ENCODE data around the gene CDC123. TPM values are rescaled to one million over a fixed set of nuclear protein-coding genes. Genes with fewer than 3 reads are reported as not detected.

CDC123 gene
- total RNA-seq, 1 donor from 2014 or later = 88.5 TPM

GRCh38 chr10:12202226-12202625, 6.2 kb downstream of the CDC123 start:
- Histone ChIP-seq H3K4me3 (ENCODE audit: low read depth, low read length) (no peak overlapping the region), H3K27me3 (ENCODE audit: control insufficient read depth, insufficient read depth, low read length) (no peaks in the 10 kb centered on the region), H3K36me3 (ENCODE audit: control insufficient read depth, insufficient read depth, low read length) (peaks cover 12% of the 10 kb centered on the region)
- DNase-seq (ENCODE audit: low read depth) (no peak), FAIRE-seq (no peak)
- TF ChIP-seq CTCF (IDR thresholded peaks at IDR 0.05; ENCODE audit: insufficient read depth, low read length, severe bottlenecking) = no peak

- TF ChIP-seq CTCF (IDR thresholded peaks at IDR 0.05; ENCODE audit: insufficient read depth, low read length, severe bottlenecking) = no peak
- FAIRE-seq (no peak), DNase-seq (ENCODE audit: low read depth) (no peak)
- no peak overlapping the region for H3K4me3 ChIP-seq (ENCODE audit: low read depth, low read length)
- no peaks in the 10 kb centered on the region for H3K27me3 ChIP-seq (ENCODE audit: control insufficient read depth, insufficient read depth, low read length)
- H3K36me3 ChIP-seq (ENCODE audit: control insufficient read depth, insufficient read depth, low read length) = peaks cover 13% of the 10 kb centered on the region
Observed at GRCh38 chr10:12205082-12205481, 9.1 kb downstream of the CDC123 start.

DNA sequence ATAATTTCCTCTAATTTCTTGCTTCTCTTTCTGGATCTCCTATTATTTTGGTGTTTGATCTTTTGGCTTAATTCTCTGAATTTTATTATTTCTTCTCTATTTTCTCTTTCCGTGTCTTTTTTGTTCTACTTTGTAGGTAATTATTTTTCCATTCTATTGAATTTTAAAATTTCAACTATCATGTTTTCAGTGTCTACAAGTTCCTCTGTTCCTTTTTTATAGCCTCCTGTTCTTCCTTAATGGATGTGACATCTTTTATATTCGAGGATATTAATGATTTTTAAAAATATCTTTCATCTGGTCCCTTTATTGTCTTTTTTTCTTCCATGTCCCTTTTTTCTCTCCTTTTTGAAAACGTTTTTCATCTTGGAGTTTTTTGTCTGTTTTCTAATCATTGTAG, 11.1 kb downstream of the CDC123 start:
- TF ChIP-seq CTCF (IDR thresholded peaks at IDR 0.05; ENCODE audit: insufficient read depth, low read length, severe bottlenecking) = no peak
- no peak for FAIRE-seq
- peaks cover 14% of the 10 kb centered on the region for H3K36me3 ChIP-seq (ENCODE audit: control insufficient read depth, insufficient read depth, low read length)

GRCh38 chr10:12208460-12208859, 12.5 kb downstream of the CDC123 start:
- TF ChIP-seq CTCF (IDR thresholded peaks at IDR 0.05; ENCODE audit: insufficient read depth, low read length, severe bottlenecking) = no peak
- no peak for DNase-seq (ENCODE audit: low read depth)
- FAIRE-seq = no peak
- no peaks in the 10 kb centered on the region for H3K27me3 ChIP-seq (ENCODE audit: control insufficient read depth, insufficient read depth, low read length)
- no peak overlapping the region for H3K4me3 ChIP-seq (ENCODE audit: low read depth, low read length)
- H3K36me3 ChIP-seq (ENCODE audit: control insufficient read depth, insufficient read depth, low read length) = peaks cover 7% of the 10 kb centered on the region

More for the DNA sequence above, 11.1 kb downstream of the CDC123 start:
- no peaks in the 10 kb centered on the region for H3K27me3 ChIP-seq (ENCODE audit: control insufficient read depth, insufficient read depth, low read length)
- no peak for DNase-seq (ENCODE audit: low read depth)
- no peak overlapping the region for H3K4me3 ChIP-seq (ENCODE audit: low read depth, low read length)

DNA sequence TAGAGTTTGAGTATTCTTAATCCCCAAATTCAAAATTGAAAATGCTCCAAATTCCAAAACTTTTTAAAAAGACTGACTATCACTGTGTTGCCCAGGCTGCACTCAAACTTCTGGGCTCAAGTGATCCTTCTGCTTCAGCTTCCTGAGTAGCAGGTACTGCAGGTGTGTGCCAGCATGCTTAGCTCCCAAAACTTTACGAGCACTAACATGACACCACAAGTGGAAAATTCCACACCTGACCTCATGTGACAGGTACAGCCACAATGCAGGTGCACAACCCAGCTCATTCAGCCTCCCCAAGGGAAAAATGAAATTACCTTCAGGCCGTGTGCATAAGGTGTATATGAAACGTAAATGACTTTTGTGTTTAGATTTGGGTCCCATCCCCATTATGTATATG, 16.5 kb downstream of the CDC123 start:
- FAIRE-seq = no peak
- Histone ChIP-seq H3K27me3 (ENCODE audit: control insufficient read depth, insufficient read depth, low read length) (no peaks in the 10 kb centered on the region), H3K4me3 (ENCODE audit: low read depth, low read length) (no peak overlapping the region), H3K36me3 (ENCODE audit: control insufficient read depth, insufficient read depth, low read length) (peaks cover 10% of the 10 kb centered on the region)
- DNase-seq (ENCODE audit: low read depth) = no peak
- no peak for TF ChIP-seq CTCF (IDR thresholded peaks at IDR 0.05; ENCODE audit: insufficient read depth, low read length, severe bottlenecking)

DNA sequence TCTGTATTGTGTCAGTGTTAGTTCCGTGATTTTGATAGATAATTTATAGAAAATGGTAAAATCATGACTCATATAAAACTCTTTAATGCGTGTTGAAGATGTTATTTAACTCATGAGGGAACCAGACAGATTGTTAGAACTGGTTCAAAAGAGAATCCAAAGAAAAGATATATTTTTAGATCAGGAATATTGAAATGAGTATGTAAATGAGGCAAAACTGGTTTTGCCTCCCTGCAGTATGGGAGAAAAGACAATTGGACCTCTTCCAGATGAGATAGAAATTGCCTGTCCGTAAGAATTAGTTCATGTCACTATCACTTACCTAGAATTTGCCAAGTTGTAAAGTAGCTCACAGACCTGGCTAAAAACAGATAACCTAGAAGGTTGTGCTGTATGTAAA, 17.6 kb downstream of the CDC123 start:
- no peak for FAIRE-seq
- H3K36me3 ChIP-seq (ENCODE audit: control insufficient read depth, insufficient read depth, low read length) = peaks cover 8% of the 10 kb centered on the region

More for the DNA sequence above, 17.6 kb downstream of the CDC123 start:
- Histone ChIP-seq H3K4me3 (ENCODE audit: low read depth, low read length) (no peak overlapping the region), H3K27me3 (ENCODE audit: control insufficient read depth, insufficient read depth, low read length) (no peaks in the 10 kb centered on the region)
- no peak for TF ChIP-seq CTCF (IDR thresholded peaks at IDR 0.05; ENCODE audit: insufficient read depth, low read length, severe bottlenecking)
- DNase-seq (ENCODE audit: low read depth) = no peak
